Lower lobe of right lung (tissue), 2 donors: ENCODE data around the gene GLIS1. TPM values are rescaled to one million over a fixed set of nuclear protein-coding genes. Genes with fewer than 3 reads are reported as not detected.

Experiments
- ATAC-seq, 2 donors: fragments of 200-7000 bp; cut with Tn5 transposase; one replicate each; pipeline ENCODE4 v1.9.1; 2020 to 2022; ENCODE audit warnings: mild to moderate bottlenecking in 2 of 2, moderate library complexity in 2 of 2
- DNase-seq: peaks from one replicate; pipeline ENCODE4 v3.0.0-alpha.2; 2020
- H3K27ac ChIP-seq: fragments of 200-600 bp; one replicate; pipeline ENCODE4 v1.8.0; 2022
- H3K27me3 ChIP-seq: fragments of 200-600 bp; one replicate; pipeline ENCODE4 v1.8.0; 2022; ENCODE audit warnings: low read depth
- H3K36me3 ChIP-seq: fragments of 200-600 bp; one replicate; pipeline ENCODE4 v1.8.0; 2022; ENCODE audit warnings: mild to moderate bottlenecking
- H3K4me1 ChIP-seq: fragments of 200-600 bp; one replicate; pipeline ENCODE4 v1.8.0; 2022
- H3K4me3 ChIP-seq: fragments of 200-600 bp; one replicate; pipeline ENCODE4 v1.8.0; 2022; ENCODE audit warnings: mild to moderate bottlenecking
- H3K9me3 ChIP-seq: fragments of 200-600 bp; one replicate; pipeline ENCODE4 v1.8.0; 2022
- intact Hi-C: fragments of 100-400 bp; cut with DNase I; formaldehyde crosslinking; loops from one replicate; pipeline ENCODE4 v1.11.0; 2022
- total RNA-seq: library from RNA; stranded (reverse); fragmentation: NEBNext Ultra II Directional; extraction: Animal tissue kit (Norgen Biotek cat#: 25700); gene quantifications from one replicate; pipeline ENCODE4 v1.2.1, GENCODE V29; 2021
- TF ChIP-seq, protein P1 (sequence below): fragments of 200-600 bp; IDR thresholded peaks from one replicate; pipeline ENCODE4 v1.8.0; 2022; ENCODE audit warnings: antibody characterized with exemption, mild to moderate bottlenecking
- donor health status: DM: no; HTN: yes; CAD: no; lungs with severe emphysema.

GLIS1 gene
- total RNA-seq, 1 donor from 2014 or later: not detected

DNA sequence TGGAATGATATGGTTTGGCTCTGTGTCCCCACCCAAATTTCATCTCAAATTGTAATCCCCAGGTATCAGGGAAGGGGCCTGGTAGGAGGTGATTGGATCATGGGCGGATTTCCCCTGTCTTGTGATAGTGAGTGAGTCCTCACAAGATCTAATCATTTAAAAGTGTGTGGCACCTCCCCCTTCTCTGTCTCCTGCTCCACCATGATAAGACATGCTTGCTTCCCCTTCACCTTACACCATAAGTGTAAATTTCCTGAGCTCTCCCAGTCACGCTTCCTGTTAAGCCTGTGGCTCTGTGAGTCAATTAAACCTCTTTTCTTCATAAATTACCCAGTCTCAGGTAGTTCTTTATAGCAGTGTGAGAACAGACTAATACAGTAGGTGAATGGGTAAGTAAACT, 170.4 kb downstream of the GLIS1 start:
- Histone ChIP-seq H3K9me3 (no peaks in the 10 kb centered on the region), H3K4me1 (no peaks in the 10 kb centered on the region), H3K27ac (no peak overlapping the region), H3K36me3 (no peaks in the 10 kb centered on the region), H3K27me3 (no peaks in the 10 kb centered on the region), H3K4me3 (no peak overlapping the region)
- no peak for DNase-seq
- TF ChIP-seq, protein P1, sequence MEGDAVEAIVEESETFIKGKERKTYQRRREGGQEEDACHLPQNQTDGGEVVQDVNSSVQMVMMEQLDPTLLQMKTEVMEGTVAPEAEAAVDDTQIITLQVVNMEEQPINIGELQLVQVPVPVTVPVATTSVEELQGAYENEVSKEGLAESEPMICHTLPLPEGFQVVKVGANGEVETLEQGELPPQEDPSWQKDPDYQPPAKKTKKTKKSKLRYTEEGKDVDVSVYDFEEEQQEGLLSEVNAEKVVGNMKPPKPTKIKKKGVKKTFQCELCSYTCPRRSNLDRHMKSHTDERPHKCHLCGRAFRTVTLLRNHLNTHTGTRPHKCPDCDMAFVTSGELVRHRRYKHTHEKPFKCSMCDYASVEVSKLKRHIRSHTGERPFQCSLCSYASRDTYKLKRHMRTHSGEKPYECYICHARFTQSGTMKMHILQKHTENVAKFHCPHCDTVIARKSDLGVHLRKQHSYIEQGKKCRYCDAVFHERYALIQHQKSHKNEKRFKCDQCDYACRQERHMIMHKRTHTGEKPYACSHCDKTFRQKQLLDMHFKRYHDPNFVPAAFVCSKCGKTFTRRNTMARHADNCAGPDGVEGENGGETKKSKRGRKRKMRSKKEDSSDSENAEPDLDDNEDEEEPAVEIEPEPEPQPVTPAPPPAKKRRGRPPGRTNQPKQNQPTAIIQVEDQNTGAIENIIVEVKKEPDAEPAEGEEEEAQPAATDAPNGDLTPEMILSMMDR: no peak
- no peak for ATAC-seq
- intact Hi-C loops: no loop called here

DNA sequence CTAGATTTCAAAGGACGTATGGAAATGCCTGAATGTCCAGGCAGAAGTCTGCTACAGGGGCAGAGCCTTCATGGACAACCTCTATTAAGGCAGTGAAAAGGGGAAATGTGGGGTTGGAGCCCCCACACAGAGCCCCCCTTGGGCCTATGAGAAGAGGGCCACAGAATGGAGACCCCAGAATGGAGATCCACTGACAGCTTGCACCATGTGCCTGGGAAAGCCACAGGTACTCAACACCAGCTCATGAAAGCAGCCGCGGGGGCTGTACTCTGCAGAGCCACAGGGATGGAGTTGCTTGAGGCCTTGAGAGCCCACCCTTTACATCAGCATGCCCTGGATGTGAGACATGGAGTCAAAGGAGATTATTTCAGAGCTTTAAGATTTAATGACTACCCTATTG, 171.1 kb downstream of the GLIS1 start:
- Histone ChIP-seq H3K4me1 (no peaks in the 10 kb centered on the region), H3K27ac (no peak overlapping the region), H3K9me3 (no peaks in the 10 kb centered on the region), H3K36me3 (no peaks in the 10 kb centered on the region), H3K4me3 (no peak overlapping the region), H3K27me3 (no peaks in the 10 kb centered on the region)
- DNase-seq: no peak
- ATAC-seq: no peak
- intact Hi-C loops: no loop called here
- TF ChIP-seq, protein P1: no peak

DNA sequence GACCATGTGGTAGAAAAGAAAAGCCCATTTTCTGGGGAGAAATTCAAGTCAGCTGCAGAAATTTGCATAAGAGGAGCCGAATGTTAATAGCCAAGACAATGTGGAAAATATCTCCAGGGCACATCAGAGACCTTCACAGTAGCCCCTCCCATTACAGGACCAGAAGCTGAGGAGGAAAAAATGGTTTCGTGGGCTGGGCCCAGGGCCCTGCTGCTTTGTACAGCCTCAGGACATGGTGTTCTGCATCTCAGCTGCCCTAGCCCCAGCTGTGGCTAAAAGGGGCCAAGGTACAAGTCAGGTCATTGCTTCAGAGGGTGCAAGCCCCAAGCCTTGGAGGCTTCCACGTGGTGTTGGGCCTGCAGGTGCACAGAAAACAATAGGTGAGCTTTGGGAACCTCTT, 171.5 kb downstream of the GLIS1 start:
- Histone ChIP-seq H3K4me1 (no peaks in the 10 kb centered on the region), H3K27ac (no peak overlapping the region), H3K4me3 (no peak overlapping the region), H3K27me3 (no peaks in the 10 kb centered on the region), H3K36me3 (no peaks in the 10 kb centered on the region), H3K9me3 (no peaks in the 10 kb centered on the region)
- intact Hi-C loops: no loop called here
- ATAC-seq (no peak), DNase-seq (no peak)
- TF ChIP-seq, protein P1: no peak

DNA sequence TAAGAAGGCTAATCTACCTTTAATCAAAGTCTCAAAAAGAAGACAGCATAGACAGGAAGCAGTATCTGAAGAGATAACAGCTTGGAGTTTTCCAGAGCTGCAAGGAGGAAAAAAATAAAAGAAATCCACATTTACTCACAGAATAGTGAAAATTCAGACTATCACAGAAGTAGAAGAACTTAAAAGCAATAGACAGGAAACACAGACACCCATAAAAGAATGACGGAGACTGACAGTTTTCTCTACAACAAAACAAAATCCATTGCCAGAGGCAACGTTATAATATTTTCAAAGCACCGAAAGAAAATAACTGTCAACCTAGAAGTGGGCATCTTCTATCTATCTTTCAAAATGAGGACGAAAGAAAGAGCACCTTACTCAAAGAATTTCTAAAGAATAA, 175.4 kb downstream of the GLIS1 start:
- Histone ChIP-seq H3K27me3 (no peaks in the 10 kb centered on the region), H3K27ac (no peak overlapping the region), H3K4me3 (no peak overlapping the region), H3K9me3 (no peaks in the 10 kb centered on the region), H3K36me3 (no peaks in the 10 kb centered on the region), H3K4me1 (no peaks in the 10 kb centered on the region)
- TF ChIP-seq, protein P1: no peak
- no peak for ATAC-seq
- DNase-seq: no peak
- intact Hi-C loops: no loop called here

DNA sequence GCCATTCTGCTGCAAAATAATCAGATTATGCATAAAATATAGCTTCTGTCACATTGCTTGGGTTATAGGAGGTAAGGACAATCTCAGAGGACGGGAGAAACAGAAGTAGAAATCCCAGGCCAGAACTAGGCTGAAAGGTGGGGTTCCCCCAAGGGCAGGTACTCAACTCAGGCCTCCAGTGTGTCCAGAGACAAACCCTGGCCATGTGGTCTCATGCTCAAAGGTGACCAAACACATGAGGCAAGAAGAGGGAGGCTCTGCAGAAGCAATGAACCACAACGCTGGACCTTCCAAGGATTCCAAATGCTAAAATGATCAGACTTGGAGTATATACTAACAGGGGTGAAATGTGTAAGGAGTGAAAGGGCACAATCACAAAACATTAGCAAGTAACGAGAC, 176.0 kb downstream of the GLIS1 start:
- Histone ChIP-seq H3K36me3 (no peaks in the 10 kb centered on the region), H3K9me3 (no peaks in the 10 kb centered on the region), H3K27me3 (no peaks in the 10 kb centered on the region), H3K4me1 (no peaks in the 10 kb centered on the region), H3K4me3 (no peak overlapping the region), H3K27ac (no peak overlapping the region)
- DNase-seq (no peak), ATAC-seq (no peak)
- intact Hi-C loops: no loop called here
- TF ChIP-seq, protein P1: no peak
